Lung (tissue), 12 donors: ENCODE measurements around the gene KIF4B. TPM values are rescaled to one million over a fixed set of nuclear protein-coding genes. Genes with fewer than 3 reads are reported as not detected.

Source experiments
- ATAC-seq: fragments of 200-7000 bp; cut with Tn5 transposase; one replicate; pipeline ENCODE4 v1.9.1; 2020; ENCODE audit warnings: moderate number of reproducible peaks; ENCODE audit not compliant: insufficient read depth, low FRiP score
- DNase-seq, 3 donors: peaks; one replicate each; pipeline ENCODE4 v3.0.0-alpha.2; 2013 to 2017
- H3K27ac ChIP-seq, 2 donors: one replicate each; pipeline ENCODE4 v1.5.1; 2013; ENCODE audit warnings: mild to moderate bottlenecking in 2 of 2, moderate library complexity in 2 of 2, control low read depth in 1 of 2, inconsistent platforms in 1 of 2, low read depth in 1 of 2, low read length in 1 of 2
- H3K27me3 ChIP-seq, 3 donors: one replicate each; pipeline ENCODE4 v1.5.1; 2013; ENCODE audit warnings: low read length in 2 of 3; ENCODE audit not compliant: control insufficient read depth in 3 of 3, insufficient read depth in 3 of 3
- H3K36me3 ChIP-seq, 4 donors: one replicate each; pipeline ENCODE4 v1.5.1; 2013; ENCODE audit warnings: low read length in 4 of 4, mild to moderate bottlenecking in 1 of 4, moderate library complexity in 1 of 4; ENCODE audit not compliant: control insufficient read depth in 4 of 4, insufficient read depth in 4 of 4
- H3K4me1 ChIP-seq, 5 donors: one replicate each; pipeline ENCODE4 v1.5.1; 2013; ENCODE audit warnings: low read length in 5 of 5, mild to moderate bottlenecking in 2 of 5, moderate library complexity in 1 of 5; ENCODE audit not compliant: control insufficient read depth in 5 of 5, insufficient read depth in 5 of 5
- H3K4me3 ChIP-seq: one replicate; pipeline ENCODE4 v1.5.1; 2013; ENCODE audit warnings: mild to moderate bottlenecking, control low read depth, moderate library complexity
- H3K9ac ChIP-seq, 2 donors: one replicate each; pipeline ENCODE4 v1.5.1; 2013; ENCODE audit warnings: low read length in 2 of 2, control low read depth in 1 of 2; ENCODE audit not compliant: insufficient read depth in 1 of 2
- H3K9me3 ChIP-seq, 4 donors: one replicate each; pipeline ENCODE4 v1.5.1; 2013; ENCODE audit warnings: low read length in 3 of 4, mild to moderate bottlenecking in 1 of 4, moderate library complexity in 1 of 4; ENCODE audit not compliant: control insufficient read depth in 4 of 4, insufficient read depth in 3 of 4
- WGBS, 2 donors: extraction: QIAGEN DNeasy Blood & Tissue Kit; methylation state at CpG; one replicate each; pipeline ENCODE4 v1.1.7; 2013; 5-methylcytosine and 5-hydroxymethylcytosine counted together
- polyA plus RNA-seq, 2 donors: library from polyadenylated mRNA; stranded (reverse); fragments of 200-250 nt; gene quantifications; one replicate each; pipeline ENCODE4 v1.2.1, GENCODE V29; 2013
- total RNA-seq, 2 donors: library from RNA; depleted of rRNA in 1 of 2; stranded (reverse); fragments of >200 nt in 1 of 2; gene quantifications; one replicate each; pipeline ENCODE4 v1.2.1, GENCODE V29; 2014 to 2021
- TF ChIP-seq, protein P1 (sequence below): IDR thresholded peaks from 2 replicates; pipeline ENCODE4 v1.5.1; 2012; ENCODE audit warnings: mild to moderate bottlenecking; ENCODE audit errors: control extremely low read depth, extremely low read depth
- donor health status: control.
- donor health status: control.
- donor health status: Bipolar disorder and iron deficiency.
- donor health status: healthy.
- donor health status: DM: yes; HTN: yes; CAD: no.

Gene KIF4B
- total and polyA plus RNA-seq, 4 donors = 0.01 to 0.02 TPM; not detected in 2

DNA sequence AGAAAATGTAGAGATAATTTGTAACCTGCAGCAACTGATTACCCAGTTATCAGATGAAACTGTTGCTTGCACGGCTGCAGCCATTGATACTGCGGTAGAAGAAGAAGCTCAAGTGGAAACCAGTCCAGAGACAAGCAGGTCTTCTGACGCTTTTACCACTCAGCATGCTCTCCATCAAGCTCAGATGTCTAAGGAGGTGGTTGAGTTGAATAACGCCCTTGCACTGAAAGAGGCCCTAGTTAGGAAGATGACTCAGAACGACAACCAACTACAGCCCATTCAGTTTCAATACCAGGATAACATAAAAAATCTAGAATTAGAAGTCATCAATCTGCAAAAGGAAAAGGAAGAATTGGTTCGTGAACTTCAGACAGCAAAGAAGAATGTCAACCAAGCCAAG lies 1.7 kb downstream of the KIF4B start:
- 75 to 78% methylated on average over 6 of the region's 6 CpGs for WGBS, 2 donors
- Histone ChIP-seq H3K4me1 (no peaks in the 10 kb centered on the region), H3K9me3 (peaks cover 0 to 4% (median 0%) of the 10 kb centered on the region in 4 donors), H3K9ac (no peak overlapping the region), H3K4me3 (no peak overlapping the region), H3K27ac (no peak overlapping the region), H3K27me3 (no peaks in the 10 kb centered on the region), H3K36me3 (no peaks in the 10 kb centered on the region)
- DNase-seq (no peak), ATAC-seq (no peak)
- TF ChIP-seq, protein P1, sequence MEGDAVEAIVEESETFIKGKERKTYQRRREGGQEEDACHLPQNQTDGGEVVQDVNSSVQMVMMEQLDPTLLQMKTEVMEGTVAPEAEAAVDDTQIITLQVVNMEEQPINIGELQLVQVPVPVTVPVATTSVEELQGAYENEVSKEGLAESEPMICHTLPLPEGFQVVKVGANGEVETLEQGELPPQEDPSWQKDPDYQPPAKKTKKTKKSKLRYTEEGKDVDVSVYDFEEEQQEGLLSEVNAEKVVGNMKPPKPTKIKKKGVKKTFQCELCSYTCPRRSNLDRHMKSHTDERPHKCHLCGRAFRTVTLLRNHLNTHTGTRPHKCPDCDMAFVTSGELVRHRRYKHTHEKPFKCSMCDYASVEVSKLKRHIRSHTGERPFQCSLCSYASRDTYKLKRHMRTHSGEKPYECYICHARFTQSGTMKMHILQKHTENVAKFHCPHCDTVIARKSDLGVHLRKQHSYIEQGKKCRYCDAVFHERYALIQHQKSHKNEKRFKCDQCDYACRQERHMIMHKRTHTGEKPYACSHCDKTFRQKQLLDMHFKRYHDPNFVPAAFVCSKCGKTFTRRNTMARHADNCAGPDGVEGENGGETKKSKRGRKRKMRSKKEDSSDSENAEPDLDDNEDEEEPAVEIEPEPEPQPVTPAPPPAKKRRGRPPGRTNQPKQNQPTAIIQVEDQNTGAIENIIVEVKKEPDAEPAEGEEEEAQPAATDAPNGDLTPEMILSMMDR = no peak

DNA sequence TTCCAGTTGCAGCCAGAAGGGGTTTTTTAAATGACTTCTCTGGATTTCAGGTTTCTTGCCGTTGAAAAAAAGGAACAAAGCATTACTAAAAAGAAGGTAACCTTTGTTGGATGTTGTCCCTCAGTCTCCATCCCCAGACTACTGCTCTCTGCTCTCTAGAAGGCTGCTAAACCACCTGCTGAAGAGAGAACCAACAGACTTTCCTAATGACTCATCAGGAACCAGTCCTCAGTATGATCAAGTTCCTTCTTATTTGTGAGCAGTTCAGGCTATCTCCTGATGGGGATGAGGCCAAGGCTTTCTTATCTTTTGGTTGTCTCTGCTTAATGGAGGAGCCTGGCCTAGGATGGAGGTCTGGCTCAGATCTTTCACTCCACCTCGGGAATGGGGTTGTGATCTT lies 4.1 kb downstream of the KIF4B start:
- Histone ChIP-seq H3K9me3 (peaks cover 0 to 4% (median 0%) of the 10 kb centered on the region in 4 donors), H3K4me3 (no peak overlapping the region), H3K27ac (no peak overlapping the region), H3K4me1 (no peaks in the 10 kb centered on the region), H3K9ac (no peak overlapping the region), H3K27me3 (no peaks in the 10 kb centered on the region), H3K36me3 (no peaks in the 10 kb centered on the region)
- ATAC-seq (no peak), DNase-seq (no peak)
- TF ChIP-seq, protein P1 = no peak
- 57 to 72% methylated on average over 2 of the region's 2 CpGs for WGBS, 2 donors

DNA sequence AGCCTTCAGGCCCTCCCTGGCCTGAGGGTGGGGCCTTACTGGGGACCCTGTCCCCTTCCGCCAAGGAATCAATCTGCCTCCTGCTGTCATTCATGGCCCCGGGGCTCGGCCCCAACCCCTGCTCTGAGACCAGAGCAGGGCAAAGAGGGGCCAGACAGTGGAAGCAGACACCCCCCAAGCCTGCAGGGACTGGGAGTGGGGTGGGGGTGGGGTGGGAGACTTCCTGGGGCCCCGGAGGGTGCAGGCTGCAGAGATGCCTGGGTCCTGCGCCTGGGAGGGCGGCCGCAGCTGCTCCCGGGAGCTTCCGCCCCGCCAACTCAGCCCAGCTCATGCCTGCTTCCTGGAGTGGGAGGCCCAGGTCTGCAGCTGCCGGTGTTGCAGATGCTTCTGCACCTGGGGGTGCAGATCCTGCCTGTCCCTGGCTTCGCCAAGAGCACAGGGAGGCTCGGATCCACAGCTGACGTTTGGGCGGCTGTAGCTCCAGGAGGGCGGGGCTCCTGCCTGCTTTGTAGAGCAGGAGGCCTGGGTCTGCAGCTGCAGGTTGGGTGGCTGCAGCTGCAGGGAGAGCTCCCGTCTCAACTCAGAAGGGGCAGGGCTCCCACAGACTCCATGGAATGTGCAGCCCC lies 6.2 kb downstream of the KIF4B start:
- 90 to 91% methylated on average over 11 to 17 of the region's 17 CpGs for WGBS, 2 donors
- TF ChIP-seq, protein P1 = no peak
- Histone ChIP-seq H3K9ac (no peak overlapping the region), H3K27ac (no peak overlapping the region), H3K4me3 (no peak overlapping the region), H3K4me1 (no peaks in the 10 kb centered on the region), H3K9me3 (peaks cover 0 to 4% (median 0%) of the 10 kb centered on the region in 4 donors), H3K36me3 (no peaks in the 10 kb centered on the region), H3K27me3 (no peaks in the 10 kb centered on the region)
- no peak for ATAC-seq
- DNase-seq = no peak

DNA sequence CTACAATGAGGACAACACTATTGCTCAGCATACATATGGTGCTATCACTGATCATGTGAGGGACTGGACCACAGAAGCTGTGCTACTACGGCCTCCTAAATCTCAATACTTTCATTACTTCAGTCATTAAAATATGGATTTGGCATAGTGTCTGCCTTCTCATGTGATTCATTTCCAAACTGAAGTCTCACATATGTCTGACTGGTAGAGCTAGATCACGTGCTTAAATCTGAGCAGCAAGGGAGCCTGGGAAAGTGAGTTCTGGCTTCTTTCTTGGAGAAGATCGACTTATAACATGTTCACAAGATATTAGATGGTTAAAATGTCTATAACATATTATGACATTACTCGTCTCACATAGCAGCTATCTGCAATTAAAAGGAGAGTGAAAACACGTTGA lies 8.3 kb downstream of the KIF4B start:
- H3K4me1 ChIP-seq = no peaks in the 10 kb centered on the region
- ATAC-seq (no peak), DNase-seq (no peak)

More for the DNA sequence above, 8.3 kb downstream of the KIF4B start:
- Histone ChIP-seq H3K36me3 (no peaks in the 10 kb centered on the region), H3K27ac (no peak overlapping the region), H3K9me3 (peaks cover 0 to 2% (median 0%) of the 10 kb centered on the region in 4 donors), H3K27me3 (no peaks in the 10 kb centered on the region), H3K9ac (no peak overlapping the region), H3K4me3 (no peak overlapping the region)
- TF ChIP-seq, protein P1 = no peak
- 77 to 78% methylated on average over 5 of the region's 5 CpGs for WGBS, 2 donors
